SK-N-DZ (cell line): ENCODE data around the gene EEFSEC.
A peak's percentile ranks its signal among the peaks of the same experiment; 100 is the strongest.

Experiments used
- DNase-seq: peaks from one replicate; pipeline ENCODE4 v3.0.0-alpha.2; 2015; ENCODE audit warnings: low spot score

Gene EEFSEC

DNA sequence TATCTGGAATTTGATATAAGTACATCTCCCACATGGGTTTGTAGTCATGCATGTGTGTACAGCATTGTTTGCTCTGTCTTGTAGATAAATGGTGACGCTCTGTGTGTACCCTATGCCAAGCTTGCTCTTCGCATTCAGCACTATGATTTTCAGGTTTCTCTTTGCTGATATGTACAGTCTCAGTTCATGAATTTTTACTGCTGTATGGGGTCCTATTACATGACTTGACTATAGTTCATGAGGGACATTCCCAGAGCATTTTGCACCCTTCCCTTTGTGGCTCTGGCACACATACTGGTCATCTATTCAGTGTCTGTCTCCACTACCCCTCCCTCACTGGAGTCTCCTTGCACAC is 132.7 kb downstream of the EEFSEC start:
- DNase-seq: no peak

DNA sequence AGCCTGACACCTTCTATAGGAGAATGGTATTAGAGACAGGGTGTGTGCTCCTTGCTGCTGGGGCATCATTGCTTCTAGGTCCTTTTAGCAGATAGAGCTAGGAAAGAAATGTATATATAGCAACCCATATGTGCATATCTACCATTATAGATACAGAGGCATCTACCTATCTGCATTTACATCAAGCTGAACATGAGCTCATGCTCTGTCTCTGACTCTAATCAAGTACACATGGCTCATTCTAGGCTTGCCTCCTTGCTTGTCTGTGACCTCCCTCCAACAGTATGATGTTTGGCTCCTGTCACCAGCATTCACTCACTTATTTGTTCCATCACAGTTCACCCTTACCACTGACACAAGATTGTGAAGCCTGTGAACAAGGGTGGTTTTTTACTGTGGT is 133.4 kb downstream of the EEFSEC start:
- DNase-seq: no peak

DNA sequence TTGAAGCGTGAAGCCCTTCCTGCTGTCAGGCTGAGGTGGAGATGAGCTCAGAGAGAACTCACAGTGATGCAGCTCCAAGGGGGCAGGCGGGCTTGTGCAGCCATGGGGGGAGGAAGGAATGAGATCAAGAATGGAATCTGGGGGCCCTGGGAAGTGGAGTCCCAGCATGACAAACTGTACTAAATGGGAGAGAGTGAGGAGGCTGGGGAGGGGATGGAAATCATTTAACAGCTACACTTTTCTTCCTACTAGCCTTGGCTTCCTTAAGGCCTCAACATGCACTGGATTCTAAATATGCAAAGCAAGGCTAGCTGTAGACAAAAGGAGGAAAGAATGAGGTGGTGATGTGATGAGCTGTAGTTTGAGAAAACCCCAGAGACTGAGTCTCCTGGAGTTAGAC is 133.9 kb downstream of the EEFSEC start:
- no peak for DNase-seq

DNA sequence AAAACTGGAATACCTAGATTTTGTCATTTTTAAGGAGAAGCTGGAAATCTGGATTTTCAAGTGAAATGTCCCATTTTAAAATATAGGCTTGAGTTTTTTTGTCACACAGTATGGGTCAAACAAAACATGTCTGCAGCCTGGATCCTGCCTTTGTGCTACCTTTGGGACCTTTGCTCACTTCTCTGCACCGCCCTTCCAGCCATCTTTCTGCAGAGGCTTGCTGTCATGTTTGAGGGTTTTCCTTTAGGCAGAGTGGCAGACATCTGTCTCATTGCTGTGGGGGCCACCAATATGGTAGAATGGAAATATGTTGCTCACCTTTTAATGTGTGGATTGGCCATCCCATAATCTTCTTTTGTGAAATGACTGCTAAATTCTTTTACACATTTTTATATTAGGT is 136.3 kb downstream of the EEFSEC start:
- no peak for DNase-seq

DNA sequence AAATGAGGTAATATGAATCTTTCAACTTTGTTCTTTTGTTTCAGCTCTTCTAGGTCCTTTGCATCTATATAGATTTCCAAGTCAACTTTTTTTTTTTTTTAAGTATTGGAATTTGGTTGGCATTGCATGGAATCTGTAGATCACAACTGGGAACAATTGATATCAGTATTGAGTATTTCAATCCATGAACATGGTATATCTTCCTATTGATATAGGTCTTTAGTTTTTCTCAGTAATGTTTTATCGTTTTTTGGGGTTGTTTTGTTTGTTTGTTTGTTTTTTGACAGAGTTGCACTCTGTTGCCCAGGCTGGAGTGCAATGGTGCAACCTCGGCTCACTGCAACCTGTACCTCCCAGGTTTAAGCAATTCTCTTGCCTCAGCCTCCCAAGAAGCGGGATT is 137.2 kb downstream of the EEFSEC start:
- DNase-seq: no peak

DNA sequence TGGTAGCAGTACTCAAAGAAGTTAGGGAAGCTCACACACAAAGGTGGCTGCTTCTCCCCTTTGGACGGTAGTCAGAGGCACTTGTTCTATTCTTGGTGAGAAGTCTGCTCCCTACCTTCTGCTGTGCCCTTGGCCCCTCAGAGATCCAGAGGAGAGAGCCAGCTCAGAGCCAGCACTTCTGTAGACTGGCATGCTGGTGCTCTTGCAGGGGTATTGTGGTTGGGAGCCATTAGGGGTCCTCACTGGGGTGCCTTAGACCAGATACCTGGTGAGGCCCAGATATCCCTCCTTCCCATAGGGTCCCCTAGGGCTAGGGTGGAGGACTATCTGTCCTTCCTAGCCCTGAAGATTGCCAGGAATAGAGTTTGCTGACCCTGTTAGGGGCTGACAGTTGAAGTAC is 140.6 kb downstream of the EEFSEC start:
- DNase-seq: no peak

DNA sequence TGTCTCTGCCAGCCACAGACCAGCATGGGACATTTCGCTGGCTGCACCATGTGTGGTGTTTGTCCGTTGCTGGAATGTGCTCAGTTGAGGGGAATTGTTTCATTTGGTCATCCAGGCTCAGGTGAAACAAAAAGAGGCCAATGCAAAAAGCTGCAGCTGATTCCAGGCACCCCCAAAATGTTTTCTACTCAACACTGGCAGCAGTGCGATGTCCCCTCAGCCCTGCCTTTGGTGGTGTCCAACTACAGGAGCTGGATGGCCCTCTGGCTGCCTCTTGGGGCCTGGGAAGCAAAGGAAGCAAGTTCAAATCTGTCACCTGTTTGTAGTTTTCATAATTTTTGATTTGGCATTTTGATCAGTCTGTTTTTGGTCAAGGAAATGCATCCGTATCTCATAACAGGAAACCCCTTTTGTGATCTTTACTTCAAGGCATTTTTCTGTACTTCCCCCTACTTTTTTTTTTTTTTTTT is 141.8 kb downstream of the EEFSEC start:
- no peak for DNase-seq

DNA sequence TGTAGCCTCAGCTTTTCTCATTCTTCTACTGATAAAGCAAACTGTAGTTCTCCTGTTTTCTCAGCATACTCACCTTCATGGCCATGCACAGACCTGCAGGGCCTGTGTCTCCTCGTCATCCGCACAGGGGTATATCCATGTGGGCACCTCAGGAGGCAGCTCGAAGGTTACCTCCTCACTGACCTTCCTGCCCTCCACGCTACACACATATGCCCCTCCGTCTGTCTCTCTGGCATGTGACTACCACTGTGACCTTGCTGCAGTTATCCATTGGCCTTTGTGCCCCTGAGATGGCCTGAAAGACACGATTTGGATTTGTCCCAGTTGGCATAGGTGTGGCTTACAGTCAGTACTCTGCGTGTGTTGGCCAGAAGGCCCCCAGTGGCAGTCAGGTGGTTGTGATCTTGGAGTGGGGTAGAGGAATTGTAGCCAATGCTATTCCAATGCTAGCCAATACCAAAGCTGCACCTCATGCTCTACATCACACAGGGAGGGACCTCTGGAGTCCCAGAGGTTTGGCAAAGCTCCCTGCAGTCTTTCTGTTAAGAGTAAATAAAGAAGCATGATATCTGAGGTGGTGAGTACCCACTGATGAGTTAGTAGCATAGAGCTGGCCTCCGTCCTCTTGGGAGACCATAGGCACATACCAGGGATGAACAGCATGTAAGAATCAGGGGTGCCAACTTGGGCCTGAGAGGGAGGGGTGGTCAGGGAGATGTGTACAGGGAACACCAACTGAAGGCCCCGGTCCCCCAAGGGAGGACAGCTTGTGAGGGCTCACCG is 143.4 kb downstream of the EEFSEC start:
- DNase-seq: no peak

DNA sequence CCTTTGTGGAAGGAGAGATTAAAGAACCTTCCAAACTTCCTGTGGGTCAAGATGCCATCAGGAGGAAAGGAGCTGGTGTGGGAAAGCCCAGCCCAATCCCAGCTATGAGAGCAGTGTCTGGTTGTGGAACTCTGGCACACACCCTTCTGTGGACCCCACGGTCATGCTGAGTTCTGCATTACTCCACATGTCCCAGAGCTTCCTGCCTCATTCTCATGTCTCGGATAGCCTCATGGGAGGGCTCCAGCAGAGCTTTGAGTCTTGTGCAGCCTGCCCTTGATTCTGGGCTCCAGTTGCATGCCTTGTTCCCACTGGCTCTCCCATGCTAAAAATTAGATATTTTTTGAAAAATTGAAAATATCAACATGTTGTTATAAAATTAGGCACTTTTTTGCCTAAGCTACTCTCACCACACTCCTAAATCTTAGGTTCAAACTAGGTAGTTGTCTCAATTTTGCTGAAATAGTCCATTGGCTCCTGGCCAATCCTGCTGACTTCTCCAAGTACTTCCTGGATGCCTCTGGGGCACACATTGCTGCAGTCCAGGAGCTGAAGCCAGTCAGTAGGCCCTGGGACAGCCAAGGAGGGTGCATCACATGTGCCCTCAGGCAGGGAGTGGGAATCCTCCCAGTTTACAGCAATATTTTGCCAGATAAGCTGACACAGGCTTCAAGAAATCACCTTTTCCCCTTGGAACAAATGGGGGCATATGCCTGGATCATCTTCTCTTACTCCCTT is 144.3 kb downstream of the EEFSEC start:
- DNase-seq: no peak

DNA sequence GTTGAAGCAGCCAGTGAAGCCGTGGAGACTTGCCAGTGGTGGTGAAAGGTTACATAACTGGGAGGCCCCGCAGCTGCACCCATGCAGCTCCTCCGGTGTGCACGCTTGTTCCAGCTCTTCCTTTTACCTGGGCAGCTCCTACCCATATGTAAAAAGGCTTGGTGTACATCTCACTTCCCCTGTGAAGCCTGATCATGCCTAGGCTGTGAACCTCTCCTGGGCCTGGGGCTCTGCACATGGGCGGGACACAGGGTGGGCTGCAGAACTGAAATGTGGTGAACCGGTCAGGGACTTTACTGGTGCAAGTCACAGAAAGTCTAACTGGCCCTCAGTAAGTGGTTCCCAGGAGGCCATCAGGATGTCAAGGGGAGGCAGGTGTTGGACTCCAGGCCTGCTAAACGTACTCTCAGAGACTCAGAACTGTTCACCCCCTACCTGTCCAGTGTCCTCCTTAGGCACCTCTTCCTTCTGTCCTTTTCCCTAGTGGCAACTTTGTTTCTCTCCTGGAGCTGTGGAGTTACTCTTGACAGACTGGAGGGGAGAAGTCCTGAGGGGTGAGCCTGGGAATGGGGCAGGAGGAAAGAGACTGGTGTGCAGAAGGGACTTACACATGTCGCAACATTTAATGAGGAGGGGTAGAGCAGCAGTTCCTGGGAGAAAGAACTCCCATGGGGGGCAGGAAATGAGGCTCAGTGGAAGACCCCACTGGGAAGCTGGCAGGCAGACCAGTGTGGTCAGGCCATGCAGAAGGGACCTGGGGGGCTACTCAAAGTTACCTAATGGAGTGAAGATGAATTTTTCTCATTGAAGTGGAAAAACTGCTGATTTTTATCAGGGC is 148.1 kb downstream of the EEFSEC start:
- DNase-seq: peak; percentile 50

DNA sequence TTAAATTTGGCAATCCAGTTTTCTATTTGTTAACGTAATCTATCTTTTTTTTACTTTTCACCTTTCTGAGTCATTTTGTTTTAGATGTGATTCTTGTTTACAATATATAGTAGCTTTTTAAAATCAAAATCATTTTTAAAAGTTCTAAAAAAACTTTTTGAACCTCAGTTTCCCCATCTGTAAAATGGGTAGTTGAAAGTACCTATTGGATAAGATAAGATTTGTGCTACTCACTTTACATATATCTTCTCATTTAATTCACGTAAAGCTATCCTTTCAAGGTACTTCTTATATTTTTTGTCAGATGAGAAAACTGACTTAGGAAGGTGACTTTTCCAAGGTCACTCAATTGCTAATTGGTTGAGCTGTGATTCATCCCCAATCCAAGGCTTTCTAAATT is 153.2 kb downstream of the EEFSEC start:
- DNase-seq: no peak

DNA sequence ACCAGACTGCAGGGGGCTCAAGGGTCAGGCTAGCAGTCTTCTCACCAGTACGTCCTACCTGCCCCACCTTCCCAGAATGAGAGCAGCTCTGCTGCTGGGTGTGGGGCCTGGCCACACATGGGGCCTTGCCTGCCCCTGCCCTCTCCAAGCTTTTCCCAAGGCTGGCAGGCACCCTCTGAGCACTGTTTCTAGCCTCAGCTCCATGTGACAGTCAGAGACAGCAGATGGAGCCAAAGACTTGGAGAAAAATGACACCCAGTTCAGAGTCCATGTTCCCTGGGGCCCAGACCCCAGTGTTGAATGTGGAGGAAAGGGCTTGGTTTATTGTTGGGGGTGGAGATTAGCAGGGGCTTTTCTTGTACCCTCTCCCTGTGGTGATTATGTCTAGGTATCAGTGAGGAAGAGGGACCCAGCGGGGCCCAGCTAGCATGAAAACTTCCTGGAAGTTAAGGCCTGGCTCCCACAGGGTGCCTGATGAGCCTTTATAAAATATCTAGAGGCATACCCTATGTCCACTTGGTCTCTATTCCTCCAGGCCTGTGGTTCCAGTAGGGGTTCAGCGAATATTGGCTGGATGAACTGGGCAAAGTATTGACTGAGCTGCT is 153.8 kb downstream of the EEFSEC start:
- DNase-seq: peak; percentile 39

DNA sequence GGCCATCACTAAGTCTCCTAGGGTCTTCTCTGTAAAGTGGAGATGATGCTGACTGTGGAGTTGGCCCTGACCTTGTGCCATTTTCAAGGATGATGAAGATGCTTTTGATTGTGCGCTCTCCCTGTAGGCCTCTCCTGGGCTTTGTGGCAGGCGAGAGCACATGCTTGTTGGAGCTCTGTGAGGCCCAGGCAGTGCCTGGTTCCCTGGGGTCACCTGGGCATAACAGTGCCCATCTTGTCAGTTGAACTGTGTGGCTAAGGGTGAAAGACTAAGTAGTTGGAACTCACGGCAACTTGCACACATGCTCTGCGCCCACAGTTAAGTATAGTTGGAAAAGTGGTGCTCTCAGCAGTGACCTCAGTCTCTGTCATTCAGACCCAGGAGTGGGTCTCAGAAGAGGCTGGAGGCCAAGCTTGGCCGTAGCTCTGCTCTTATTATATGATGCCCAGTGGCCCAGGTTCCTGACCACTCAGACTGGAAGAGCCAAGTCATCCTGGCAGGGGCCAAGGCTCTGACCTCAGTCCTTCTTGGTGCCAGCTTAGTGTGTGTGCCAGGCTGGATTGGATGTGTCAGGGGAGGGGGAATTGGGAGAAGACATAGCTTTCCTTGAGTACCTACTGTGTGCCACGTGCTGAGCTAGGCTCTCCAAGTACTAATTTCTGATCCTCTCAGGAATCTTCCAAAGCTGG is 154.6 kb downstream of the EEFSEC start:
- DNase-seq: no peak

DNA sequence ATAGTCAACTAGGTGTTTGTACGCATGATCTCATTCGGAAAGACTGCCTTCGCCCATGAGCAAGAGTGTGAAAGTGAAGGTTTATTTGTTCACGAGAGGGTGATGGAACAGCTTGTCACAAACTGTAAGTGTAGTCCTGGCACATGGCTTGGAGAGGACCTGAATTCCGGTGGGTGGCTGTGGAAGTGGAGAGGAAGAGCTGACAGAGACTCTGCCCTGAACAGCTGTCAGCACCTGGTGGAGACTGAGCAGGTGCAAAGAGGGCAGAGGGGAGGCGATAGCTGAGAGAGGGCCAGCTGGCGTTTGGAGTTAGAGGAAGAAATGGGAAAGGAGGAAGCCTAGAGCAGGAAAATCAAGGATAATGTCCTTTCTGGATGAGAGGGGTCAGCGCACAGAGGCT is 155.7 kb downstream of the EEFSEC start:
- DNase-seq: peak; percentile 37

DNA sequence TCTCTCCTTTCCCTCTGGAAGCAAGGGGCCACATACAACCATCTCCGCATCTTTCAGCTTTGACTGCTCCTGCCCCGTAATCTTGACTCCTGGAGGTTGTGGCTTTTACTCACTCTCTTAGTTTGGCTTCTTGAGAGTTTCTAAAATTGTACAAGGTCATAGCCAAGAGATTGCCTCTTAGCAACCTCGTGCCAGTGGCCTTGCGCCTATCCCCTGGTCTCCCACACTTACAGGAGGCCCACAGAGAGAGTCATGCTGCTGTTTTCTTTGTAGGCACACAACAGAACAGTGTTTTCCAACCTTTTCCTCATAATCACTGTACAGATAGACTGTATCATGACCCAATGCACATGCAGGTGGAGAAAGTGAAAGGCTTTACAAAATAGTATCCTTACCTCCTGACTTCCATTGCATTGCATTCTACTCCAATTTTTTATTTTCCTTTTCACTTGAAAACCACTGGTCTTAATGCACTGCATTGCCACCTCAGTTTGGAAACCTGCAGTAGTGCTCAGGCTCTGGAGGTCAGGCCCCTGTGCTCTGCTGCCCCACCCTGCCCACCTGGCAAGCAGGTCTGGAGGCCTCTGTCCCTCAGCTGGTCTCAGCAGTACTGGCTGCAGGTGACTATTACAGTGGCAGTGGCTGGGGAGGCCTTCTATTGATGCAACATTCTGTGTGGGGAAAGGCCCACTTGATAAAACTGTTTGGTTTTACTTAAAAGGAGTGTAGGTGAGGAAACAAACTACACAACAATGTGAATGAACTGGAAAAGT is 157.2 kb downstream of the EEFSEC start:
- no peak for DNase-seq

DNA sequence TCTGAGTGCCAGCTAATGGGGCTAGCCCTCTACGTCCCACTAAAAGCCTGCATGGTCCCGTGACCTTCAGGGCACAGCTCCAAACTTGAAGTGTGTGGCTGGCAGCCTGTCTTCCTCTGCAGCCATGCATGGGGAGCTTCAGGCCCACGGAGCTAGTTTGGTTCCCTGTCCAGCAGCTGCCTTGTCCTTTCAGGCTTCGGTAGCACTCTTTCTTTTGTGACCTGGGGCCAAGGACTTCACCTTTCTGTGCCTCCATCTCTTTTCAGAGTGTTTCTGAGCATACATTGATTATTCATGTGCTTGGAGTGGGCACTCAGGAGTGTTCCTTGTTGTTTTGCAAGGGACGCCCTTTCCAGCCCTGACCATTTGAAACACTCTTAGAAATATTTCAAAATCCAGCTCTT is 158.2 kb downstream of the EEFSEC start:
- no peak for DNase-seq

DNA sequence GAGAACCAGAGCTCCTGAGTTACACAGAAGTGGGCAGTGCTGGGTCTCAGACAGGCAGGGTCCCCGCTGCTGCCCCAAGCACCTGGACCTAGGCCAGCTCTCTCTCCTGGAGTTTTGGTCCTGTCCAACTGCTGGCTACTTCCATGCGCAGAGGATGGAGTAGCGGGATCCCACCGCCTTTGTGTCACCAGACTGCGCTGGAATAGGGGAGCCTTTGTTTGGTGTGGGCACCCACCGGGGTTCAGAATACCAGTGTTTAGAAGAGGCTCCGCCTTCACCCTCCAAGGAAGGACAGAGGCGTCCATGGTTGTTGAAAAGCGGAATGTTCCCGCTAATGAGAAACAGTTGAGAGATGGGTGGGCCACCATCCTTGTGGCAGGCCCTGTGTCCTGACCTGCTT is 159.0 kb downstream of the EEFSEC start:
- DNase-seq: no peak

DNA sequence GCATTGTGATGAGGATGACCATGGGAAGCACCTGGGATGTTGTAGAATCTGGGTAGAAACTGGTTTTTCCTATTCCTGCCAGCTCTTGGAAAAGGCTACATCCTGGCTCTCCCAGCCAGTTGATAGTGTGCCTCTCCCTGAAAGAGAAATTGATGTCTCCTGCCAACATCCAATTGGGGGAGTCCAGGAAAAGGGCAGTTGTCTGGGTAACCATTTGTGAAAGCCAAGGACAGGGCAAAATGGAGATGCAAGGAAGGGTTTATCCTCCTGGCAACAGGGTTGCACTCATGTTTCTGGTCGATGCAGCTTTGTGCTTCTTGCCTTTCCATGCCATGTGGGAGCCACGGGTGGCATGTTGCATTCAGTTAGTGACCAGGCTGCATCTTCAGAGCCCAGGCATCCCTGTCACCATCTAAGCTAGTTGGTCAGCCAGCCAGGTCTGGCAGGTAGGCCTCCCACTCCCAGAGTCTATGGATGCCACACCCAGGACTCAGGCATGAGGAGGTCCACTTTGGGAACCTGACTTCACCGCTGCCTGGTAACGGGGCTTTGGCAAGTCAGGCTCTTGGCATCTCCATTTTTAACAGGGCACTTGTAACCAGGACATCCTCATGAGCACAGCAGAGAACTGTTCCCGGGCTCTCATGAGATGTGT is 159.9 kb downstream of the EEFSEC start:
- DNase-seq: no peak

DNA sequence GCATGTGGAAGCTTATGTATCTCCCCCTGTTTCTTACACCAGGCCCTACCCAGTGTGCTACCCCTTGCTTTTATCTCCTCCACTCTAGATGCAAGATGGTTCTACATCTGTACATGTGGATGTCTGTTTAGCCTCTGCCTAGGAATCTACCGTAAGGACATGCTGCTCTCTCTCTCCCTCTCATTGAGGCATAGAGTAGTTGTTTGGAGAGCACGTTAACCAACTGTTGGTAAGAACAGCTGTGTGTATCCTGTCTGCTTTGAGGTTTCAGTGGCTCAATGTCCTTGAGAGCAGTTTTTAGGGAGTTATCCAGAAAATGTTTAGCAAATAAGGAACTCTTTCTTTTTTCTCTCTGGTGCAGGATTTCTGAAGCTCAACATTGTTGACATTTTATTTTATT is 160.7 kb downstream of the EEFSEC start:
- DNase-seq: no peak

DNA sequence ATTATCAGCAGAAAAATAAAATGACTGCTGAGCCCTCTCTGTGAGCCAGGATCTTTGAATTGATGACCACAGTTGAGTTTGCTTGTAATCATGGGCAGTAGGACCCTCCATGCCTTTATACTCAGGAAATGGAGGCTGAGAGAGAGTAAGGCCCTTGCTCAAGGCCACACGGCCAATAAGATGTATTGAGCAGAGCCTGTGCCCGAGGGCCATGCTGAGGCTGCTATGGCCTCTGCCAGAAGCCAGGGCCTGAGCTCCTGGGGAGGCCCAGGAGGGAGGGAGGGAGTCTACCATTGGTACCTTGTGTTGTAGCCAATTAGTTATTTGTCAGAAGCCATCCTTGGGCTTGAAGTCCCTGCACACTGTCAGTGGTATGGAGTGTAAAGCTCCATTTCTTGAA is 162.0 kb downstream of the EEFSEC start:
- no peak for DNase-seq
